DLD1 (cell line): ENCODE results near the gene AICDA.
"Not testable (repeated sequence)": the region's sequence is repeated elsewhere in the genome, so short reads cannot be mapped to it uniquely, and the experiment has no call there.

ENCODE experiments used
- in situ Hi-C: cut with HindIII; loops from 2 replicates; pipeline ENCODE4 v1.10.0; 2017; ENCODE audit warnings: low sequenced_read_pairs

The AICDA gene

GRCh38 chr12:8613881-8614280 is 1.2 kb upstream of the AICDA start:
- in situ Hi-C loops, result not testable (repeated sequence)

- in situ Hi-C loops, result no loop called here
Measured at GRCh38 chr12:8609061-8609570, 3.5 kb downstream of the AICDA start.

- in situ Hi-C loops, result no loop called here
Measured at GRCh38 chr12:8606890-8607289, 5.8 kb downstream of the AICDA start.

GRCh38 chr12:8605057-8605456 is 7.6 kb downstream of the AICDA start:
- in situ Hi-C loops, result no loop called here

- in situ Hi-C loops, result no loop called here
Measured at GRCh38 chr12:8603856-8604255, 8.8 kb downstream of the AICDA start.

GRCh38 chr12:8603286-8603685 is 9.4 kb downstream of the AICDA start:
- in situ Hi-C loops, result no loop called here

- in situ Hi-C loops, result no loop called here
Measured at GRCh38 chr12:8596561-8596960, 16.1 kb downstream of the AICDA start.

- in situ Hi-C loops, result no loop called here
Measured at GRCh38 chr12:8594072-8594471, 18.6 kb downstream of the AICDA start.

- in situ Hi-C loops, result no loop called here
Measured at GRCh38 chr12:8593246-8593645, 19.4 kb downstream of the AICDA start.

GRCh38 chr12:8590842-8591545 is 21.7 kb downstream of the AICDA start:
- in situ Hi-C loops, result no loop called here

GRCh38 chr12:8589679-8590078 is 23.0 kb downstream of the AICDA start:
- in situ Hi-C loops, result no loop called here

GRCh38 chr12:8584478-8584877 is 28.2 kb downstream of the AICDA start:
- in situ Hi-C loops, result not testable (repeated sequence)

GRCh38 chr12:8584004-8584403 is 28.7 kb downstream of the AICDA start:
- in situ Hi-C loops, result no loop called here

- in situ Hi-C loops, result no loop called here
Measured at GRCh38 chr12:8581098-8581784, 31.4 kb downstream of the AICDA start.

- in situ Hi-C loops, result no loop called here
Measured at GRCh38 chr12:8577879-8578278, 34.8 kb downstream of the AICDA start.

GRCh38 chr12:8572507-8572906 is 40.2 kb downstream of the AICDA start:
- in situ Hi-C loops, result no loop called here

- in situ Hi-C loops, result no loop called here
Measured at GRCh38 chr12:8566525-8566924, 46.1 kb downstream of the AICDA start.

- in situ Hi-C loops, result not testable (repeated sequence)
Measured at GRCh38 chr12:8566052-8566451, 46.6 kb downstream of the AICDA start.

GRCh38 chr12:8564656-8565055 is 48.0 kb downstream of the AICDA start:
- in situ Hi-C loops, result no loop called here

- in situ Hi-C loops, result no loop called here
Measured at GRCh38 chr12:8563356-8563755, 49.3 kb downstream of the AICDA start.

GRCh38 chr12:8562310-8562709 is 50.3 kb downstream of the AICDA start:
- in situ Hi-C loops, result no loop called here

- in situ Hi-C loops, result no loop called here
Measured at GRCh38 chr12:8561011-8561410, 51.6 kb downstream of the AICDA start.
